DND-41 (cell line): ENCODE measurements around the gene RPS6KC1.

Experiments
- CTCF ChIP-seq: IDR thresholded peaks from 2 replicates; pipeline ENCODE4 v1.5.1; 2012; ENCODE audit warnings: borderline replicate concordance, low read length, moderate library complexity, mild to moderate bottlenecking; ENCODE audit not compliant: poor library complexity, severe bottlenecking; ENCODE audit errors: extremely low read depth
- EZH2 ChIP-seq: IDR thresholded peaks from 3 replicates; pipeline ENCODE4 v1.6.1; 2012; ENCODE audit warnings: borderline replicate concordance, low read depth, mild to moderate bottlenecking, moderate library complexity, low read length, inconsistent platforms; ENCODE audit not compliant: severe bottlenecking

- TF ChIP-seq CTCF (no peak), EZH2 (no peak)
Observed at GRCh38 chr1:213154056-213154685, 103.1 kb downstream of the RPS6KC1 start.
